Measurements from ENCODE around the gene HEXB.

- TF ChIP-seq CTCF (IDR thresholded peaks at IDR 0.05; ENCODE audit: insufficient read depth, low read length) = no peak
- TF ChIP-seq POLR2AphosphoS5 (IDR thresholded peaks at IDR 0.05; ENCODE audit: low read depth) = no peak
- no peak for TF ChIP-seq REST (IDR thresholded peaks at IDR 0.05; ENCODE audit: insufficient replicate concordance, low read depth)
- no peak for TF ChIP-seq SPI1 (IDR thresholded peaks at IDR 0.05; ENCODE audit: borderline replicate concordance, low read depth)
- TF ChIP-seq GABPA (IDR thresholded peaks at IDR 0.05; ENCODE audit: low read depth) = no peak
Observed at GRCh38 chr5:74763504-74763903, 78.5 kb downstream of the HEXB start.
